T47D (cell line): Measurements from ENCODE around the gene ARHGEF16.

Experiments used
- DNase-seq, 2 experiments: peaks; one replicate each; pipeline versions ENCODE4 v3.0.0 to v3.0.0-alpha.2; 2011 to 2012; ENCODE audit warnings: low read depth in 1 of 2, low spot score in 1 of 2
- JUND ChIP-seq: IDR thresholded peaks from 2 replicates; pipeline ENCODE4 v1.6.1; 2012; ENCODE audit warnings: low read depth
- in situ Hi-C: cut with HindIII; loops from 2 replicates; pipeline ENCODE4 v1.10.0; 2016; ENCODE audit warnings: low sequenced_read_pairs, low pct_unique_long_range_greater_than_20kb

ARHGEF16 gene

DNA sequence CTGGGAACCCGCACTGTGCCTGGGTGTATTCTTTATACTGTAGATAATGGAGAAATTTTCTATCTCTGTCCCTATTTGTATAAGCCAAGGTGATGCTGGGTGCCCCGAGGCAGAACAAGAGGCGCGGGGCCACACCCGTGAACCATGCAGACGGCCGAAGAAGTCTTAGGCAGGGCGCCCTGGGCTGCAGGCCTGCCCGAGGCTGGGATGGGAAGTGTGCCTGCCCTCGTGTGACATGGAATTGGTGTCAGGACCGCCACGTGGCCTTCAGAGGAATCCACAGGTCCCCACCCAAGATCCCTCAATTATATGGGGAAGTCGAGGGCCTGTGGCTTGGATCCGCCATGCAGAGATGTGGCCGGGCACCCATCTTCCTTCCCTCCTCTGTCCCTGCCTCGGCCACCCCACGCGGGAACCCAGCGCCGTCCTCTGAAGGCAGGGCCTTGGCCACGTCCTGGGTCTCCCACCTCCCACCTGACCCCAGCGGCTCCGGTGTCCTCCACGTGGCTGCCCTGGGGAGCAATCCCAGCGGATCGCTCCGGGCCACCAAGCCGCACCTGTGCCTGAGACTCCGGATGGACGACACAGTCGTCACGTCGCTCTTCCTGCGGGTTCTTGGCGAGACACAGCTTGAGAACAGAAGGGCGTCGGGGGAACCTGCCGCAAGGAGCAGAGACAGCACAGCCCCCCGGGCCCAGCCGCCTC lies 19.9 kb upstream of the ARHGEF16 start:
- no peak for DNase-seq
- in situ Hi-C loops = no loop called here
- no peak for TF ChIP-seq JUND

DNA sequence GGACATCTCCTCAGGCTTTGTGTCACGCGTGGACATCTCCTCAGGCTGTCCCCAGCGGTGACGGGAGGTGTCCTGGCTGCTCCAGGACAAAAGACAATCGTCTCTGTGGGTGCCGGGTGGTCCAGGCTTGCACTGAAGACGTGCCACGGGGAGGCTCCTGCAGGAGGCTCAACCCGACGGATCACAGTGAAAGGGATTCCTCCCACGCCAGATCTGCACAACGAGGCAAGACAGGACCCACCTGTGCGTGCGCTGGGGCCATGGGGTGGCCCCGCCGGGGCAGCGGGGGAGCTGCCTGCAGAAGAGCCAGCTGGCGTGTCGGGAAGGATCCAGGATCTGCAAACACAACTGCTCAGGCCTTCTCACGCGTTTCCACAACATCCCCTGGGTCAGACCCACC lies 18.8 kb upstream of the ARHGEF16 start:
- TF ChIP-seq JUND = no peak
- in situ Hi-C loops = no loop called here
- DNase-seq = no peak

DNA sequence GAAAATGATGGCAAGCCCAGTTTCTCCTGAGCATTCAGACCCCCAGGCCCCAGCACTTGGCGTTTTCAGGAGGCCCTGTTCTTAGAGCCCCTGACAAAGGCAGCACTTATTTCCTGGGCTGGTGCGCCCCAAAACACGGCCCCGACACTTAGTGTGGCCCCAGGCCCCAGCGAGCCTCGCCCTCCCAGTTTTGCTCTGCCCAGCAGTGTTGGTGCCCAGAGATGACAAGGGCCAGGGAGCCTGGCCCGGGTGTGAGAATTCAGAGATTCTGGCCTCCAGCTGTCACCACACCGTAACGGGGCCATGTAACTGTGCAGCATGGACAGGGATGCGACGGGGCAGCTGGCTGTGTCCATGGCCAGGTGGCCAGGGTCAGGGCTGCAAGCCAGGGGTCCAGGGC lies 18.0 kb upstream of the ARHGEF16 start:
- no peak for TF ChIP-seq JUND
- in situ Hi-C loops = no loop called here
- DNase-seq = no peak

DNA sequence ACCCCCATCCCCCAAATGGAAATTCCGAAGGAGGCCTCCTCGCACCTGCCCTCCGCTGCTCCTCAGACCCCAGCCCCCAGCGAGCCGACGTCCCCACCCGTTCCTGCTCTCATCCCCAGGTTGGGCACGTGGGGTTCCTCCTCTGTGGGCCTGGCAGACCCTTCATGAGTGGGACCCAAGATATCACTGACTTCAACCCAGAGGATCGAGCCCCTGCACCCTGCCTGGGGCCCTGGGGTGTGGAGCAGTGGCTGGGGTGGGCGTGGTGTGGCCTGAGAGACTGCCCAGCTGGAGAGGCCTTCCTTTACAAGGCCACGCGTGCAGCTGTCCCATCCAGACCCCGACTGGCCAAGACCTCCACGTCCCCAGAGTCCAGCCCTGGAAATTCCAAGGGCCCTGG lies 17.6 kb upstream of the ARHGEF16 start:
- no peak for TF ChIP-seq JUND
- DNase-seq = no peak
- in situ Hi-C loops = no loop called here

DNA sequence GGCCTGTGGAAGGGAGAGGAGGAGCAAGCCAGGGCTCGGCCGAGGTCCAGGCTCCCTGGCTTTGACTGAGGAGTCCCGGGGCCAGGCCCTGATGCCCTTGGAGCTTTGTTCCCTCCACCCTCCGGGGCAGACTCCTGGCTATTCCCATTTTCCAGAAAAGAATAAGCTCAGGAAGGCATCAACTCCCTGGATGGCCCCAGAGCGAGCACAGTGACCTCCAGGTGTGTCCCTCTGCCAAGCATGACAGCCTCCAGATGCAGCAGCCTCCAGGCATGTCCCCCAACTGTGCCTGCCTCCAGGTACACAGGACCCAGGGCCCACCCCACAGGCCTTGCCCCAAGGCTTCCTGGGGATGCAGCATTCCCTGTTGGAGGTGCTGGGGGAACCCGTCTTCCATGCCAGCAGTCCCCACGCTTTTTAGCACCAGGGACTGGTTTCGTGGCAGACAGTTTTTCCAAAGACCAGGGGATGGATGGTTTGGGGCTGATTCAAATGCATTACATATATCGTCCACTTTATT lies 15.7 kb upstream of the ARHGEF16 start:
- DNase-seq = no peak
- no peak for TF ChIP-seq JUND
- in situ Hi-C loops = no loop called here

DNA sequence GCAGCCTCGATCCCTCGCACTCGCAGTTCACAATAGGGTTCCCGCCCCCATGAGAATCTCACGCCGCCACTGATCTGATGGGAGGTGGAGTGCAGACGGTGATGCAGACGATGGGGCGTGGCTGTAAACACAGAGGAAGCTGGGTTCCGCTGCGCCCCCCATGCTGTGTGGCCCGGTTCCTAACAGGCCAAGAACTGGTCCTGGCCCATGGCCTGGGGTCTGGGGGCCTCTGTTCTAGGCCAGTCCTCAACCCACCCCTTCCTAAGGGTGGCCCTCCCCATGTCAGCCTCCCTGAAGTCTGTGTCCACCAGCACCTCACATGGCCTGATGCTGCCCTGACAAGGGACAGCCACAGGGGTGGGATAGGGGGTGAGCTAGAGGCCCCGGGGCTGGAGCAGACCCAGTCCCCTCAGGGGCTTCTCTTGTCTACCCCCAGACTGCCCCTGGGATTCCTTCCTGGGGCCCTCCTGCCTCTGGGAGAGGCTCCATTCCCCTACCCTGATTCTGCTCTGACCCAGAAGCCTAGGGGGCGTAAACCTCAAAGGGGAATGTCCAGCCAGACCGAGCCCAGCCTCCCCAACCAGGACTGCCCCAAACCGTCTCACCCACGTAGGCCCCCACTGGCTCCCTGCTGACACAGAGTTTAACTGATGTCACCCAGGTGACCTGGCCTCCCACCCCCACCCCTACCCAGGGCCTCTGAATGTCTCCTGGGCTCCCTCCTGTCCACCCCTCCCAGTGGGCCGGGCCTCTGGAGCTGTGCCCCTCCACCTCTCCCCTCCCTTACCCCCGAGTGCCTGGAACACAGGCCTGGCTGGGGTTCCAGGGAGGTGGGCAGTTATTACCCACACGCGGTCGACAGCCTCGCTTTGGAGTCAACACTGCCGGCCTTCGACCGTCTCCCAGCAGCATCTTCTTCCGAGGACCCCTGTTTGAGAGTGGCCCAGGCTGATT lies 14.8 kb upstream of the ARHGEF16 start:
- in situ Hi-C loops = no loop called here
- no peak for TF ChIP-seq JUND
- DNase-seq = no peak

DNA sequence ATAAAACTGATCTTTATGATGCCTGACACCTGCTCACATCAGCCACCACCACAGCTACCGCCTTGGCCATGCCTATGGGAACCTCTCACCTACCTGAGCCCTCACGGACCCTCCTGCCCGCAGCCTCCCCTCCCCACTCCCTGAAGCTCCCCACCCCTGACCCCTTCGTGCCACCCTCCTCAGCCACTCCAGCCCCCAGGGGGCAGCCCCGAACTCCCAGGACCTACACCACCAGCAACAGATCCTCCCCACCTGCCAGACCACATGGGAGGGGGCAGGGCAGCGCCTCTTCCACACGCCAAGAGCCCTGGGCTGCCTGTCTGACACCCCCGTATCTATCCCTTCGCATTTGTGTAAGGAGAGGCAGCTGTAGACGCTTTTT lies 14.2 kb upstream of the ARHGEF16 start:
- TF ChIP-seq JUND = no peak
- no peak for DNase-seq
- in situ Hi-C loops = no loop called here

DNA sequence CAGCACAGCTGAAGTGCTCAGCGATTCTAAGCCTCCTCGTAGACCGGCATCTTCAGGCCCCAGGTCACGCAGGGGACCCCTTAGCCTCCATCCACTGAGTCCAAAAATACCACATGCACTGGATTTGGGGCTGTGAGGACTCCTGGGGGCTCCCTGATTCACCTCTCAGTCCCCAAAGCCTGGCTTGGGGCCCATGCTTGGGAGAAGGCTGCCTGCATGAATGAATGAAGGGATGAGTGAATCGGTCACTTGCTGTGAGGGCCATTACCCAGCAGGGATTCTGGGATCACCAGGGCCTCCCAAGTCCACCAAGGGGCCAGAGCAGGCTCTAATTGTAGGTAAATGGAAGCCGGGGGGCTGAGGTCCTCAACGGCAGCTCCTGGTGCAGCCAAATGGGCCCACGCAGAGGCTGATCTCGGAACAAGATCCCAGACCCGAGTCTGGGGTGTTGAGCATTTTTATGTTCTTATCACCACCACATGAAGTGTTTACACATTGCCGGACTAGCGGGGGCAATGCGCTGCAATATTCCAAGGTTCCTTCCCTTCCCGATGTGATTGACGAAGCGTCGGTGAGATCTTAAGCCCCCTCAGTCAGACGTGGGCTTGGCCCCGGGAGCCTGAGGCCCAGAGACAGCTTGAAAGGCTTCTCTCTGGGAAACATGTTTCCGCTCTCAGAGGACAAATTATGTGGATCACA lies 13.6 kb upstream of the ARHGEF16 start:
- DNase-seq = no peak
- in situ Hi-C loops = no loop called here
- TF ChIP-seq JUND = no peak

DNA sequence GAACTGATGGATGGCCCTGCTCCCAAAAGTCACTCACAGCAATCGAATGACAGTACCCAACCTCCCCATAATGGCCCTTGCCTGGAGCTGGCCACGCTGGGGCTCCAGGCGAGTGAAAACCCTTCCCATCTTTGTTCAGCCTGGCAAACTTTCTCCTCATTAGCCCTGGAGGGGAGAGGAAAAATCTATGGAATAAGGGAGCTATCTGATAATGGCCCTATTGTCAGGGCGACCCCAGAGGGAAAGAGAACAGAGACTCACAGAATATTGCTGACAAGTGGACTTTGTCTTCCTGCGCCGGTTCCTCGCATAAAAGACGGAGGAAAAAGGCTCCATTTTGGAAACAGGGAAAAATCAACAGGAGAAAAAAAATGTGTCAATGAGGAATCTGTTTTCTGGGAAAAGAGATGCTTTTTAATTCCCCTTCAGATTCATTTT lies 13.0 kb upstream of the ARHGEF16 start:
- TF ChIP-seq JUND = no peak
- in situ Hi-C loops = no loop called here
- no peak for DNase-seq

DNA sequence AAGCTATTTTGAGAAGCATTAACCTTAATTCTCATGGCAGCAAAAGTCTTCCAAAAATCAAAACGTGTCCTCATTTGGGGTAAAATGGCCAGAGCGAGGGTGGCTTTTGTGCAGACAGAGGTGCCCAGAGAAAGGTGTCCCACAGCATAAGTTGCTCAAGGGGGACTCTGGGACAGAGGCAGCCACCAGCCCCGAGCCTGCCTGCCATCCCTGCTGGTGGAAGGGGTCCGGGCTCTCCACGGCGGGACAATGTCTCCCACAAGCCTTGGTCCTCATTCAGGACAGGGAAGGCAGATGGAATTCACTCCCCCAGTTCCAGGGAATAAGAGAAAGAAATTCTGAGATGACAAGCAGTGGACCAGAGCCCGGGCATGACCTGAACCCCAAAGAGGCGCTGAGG lies 12.6 kb upstream of the ARHGEF16 start:
- DNase-seq = no peak
- in situ Hi-C loops = no loop called here

DNA sequence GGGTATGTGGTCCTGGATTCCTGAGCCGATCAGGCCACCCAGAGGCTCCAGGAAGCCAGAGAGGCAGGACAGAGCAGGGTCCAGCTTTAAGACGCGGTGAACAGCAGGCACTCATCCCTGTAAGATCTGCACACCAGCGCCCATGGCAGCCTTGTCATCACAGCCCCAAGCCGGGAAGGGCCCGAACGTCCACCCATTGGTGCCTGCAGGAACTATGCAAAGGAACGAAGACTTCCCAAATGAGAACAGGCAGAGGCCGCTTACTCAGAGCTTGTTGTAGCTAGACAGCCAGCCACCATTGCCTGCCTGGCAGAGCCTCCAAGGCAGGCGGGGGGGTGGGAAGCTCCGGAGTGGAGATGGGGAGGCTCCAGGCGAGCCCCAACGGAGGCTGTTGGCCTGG lies 12.1 kb upstream of the ARHGEF16 start:
- TF ChIP-seq JUND = no peak
- no peak for DNase-seq
- in situ Hi-C loops = no loop called here

More for the DNA sequence above, 12.6 kb upstream of the ARHGEF16 start:
- no peak for TF ChIP-seq JUND

DNA sequence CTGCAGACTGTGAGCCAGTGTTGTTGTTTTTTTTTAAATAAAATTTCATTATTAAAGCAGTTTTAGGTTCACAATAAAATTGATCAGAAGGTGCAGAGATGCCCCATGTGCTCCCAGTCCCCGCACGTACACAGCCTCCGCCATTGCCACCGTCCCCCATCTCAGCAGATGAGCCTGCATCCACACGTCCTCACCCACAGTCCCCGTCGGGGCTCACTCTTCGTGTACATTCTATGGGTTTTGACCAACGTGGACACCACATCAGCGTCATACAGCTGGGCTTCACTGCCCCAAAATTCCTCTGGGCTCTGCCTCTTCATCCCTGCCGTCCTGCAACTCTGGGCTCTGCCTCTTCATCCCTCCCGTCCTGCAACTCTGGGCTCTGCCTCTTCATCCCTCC lies 11.6 kb upstream of the ARHGEF16 start:
- in situ Hi-C loops = no loop called here
- no peak for DNase-seq
- TF ChIP-seq JUND = no peak

DNA sequence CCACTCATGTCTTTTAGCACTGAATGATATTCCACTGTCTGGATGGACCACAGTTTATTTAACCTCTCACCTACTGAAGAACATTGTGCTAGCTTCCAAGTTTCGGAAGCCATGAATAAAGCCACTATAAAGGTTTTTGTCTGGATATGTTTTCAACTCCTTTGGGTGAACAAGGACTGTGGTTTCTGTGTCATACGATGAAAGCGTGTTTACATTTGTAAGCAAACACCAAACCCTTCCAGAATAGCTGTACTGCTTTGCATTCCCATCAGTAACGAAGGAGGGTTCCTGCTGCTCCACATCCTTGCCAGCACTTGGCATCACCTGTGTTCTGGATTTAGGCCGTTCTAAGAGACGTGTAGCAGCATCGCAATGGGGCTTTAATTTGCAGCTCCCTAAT lies 10.7 kb upstream of the ARHGEF16 start:
- no peak for TF ChIP-seq JUND
- no peak for DNase-seq
- in situ Hi-C loops = no loop called here
